VCaP (cell line): Measurements from ENCODE around the gene CORIN.

Experiments
- H3K27ac ChIP-seq: fragments of 450-650 bp; 2 replicates; pipeline ENCODE4 v1.5.1; 2017
- TF ChIP-seq, protein P1 (sequence below): fragments of 450-650 bp; conservative IDR thresholded peaks from 2 replicates; pipeline ENCODE4 v1.5.1; 2017; ENCODE audit warnings: mild to moderate bottlenecking, moderate library complexity

CORIN gene

GRCh38 chr4:47640911-47641310 is 197.0 kb downstream of the CORIN start:
- TF ChIP-seq, protein P1, sequence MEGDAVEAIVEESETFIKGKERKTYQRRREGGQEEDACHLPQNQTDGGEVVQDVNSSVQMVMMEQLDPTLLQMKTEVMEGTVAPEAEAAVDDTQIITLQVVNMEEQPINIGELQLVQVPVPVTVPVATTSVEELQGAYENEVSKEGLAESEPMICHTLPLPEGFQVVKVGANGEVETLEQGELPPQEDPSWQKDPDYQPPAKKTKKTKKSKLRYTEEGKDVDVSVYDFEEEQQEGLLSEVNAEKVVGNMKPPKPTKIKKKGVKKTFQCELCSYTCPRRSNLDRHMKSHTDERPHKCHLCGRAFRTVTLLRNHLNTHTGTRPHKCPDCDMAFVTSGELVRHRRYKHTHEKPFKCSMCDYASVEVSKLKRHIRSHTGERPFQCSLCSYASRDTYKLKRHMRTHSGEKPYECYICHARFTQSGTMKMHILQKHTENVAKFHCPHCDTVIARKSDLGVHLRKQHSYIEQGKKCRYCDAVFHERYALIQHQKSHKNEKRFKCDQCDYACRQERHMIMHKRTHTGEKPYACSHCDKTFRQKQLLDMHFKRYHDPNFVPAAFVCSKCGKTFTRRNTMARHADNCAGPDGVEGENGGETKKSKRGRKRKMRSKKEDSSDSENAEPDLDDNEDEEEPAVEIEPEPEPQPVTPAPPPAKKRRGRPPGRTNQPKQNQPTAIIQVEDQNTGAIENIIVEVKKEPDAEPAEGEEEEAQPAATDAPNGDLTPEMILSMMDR: no peak
- no peak overlapping the region for H3K27ac ChIP-seq

DNA sequence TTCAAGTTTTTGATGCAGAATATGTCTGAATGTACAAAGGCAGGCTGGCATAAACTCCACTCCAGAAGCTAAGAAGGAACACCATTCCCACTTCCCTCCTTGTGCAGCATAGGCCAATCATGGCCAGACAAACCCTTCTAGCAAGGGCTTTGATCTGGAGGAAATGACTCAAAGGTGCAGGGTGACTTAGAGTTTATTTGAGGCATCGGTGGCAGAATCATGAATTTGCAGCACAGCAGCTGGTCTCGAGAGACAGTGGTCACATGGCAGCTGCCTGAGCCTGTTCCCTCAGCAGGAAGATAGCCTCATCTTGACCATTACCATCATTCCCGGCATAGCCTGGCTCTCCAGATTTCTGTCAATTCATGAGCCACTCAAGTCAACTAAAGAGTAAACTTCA is 198.3 kb downstream of the CORIN start:
- no peak overlapping the region for H3K27ac ChIP-seq
- TF ChIP-seq, protein P1: no peak

DNA sequence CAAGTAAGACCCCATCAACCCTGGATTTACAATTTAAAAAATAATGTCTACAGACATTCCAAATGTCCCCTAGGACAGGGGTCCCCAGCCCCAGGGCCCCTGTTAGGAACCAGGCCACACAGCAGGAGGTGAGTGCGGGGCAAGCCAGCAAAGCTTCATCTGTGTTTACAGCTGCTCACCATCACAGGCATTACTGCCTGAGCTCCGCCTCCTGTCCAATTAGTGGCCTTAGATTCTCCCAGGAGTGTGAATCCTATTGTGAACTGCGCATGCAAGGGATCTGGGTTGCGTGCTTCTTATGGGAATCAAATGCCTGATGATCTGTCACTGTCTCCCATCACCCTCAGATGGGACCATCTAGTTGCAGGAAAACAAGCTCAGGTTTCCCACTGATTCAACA is 206.7 kb downstream of the CORIN start:
- TF ChIP-seq, protein P1: no peak
- no peak overlapping the region for H3K27ac ChIP-seq

GRCh38 chr4:47624031-47624441 is 213.8 kb downstream of the CORIN start:
- TF ChIP-seq, protein P1: no peak
- no peak overlapping the region for H3K27ac ChIP-seq

- TF ChIP-seq, protein P1: no peak
Observed at GRCh38 chr4:47621181-47621580, 216.7 kb downstream of the CORIN start.

DNA sequence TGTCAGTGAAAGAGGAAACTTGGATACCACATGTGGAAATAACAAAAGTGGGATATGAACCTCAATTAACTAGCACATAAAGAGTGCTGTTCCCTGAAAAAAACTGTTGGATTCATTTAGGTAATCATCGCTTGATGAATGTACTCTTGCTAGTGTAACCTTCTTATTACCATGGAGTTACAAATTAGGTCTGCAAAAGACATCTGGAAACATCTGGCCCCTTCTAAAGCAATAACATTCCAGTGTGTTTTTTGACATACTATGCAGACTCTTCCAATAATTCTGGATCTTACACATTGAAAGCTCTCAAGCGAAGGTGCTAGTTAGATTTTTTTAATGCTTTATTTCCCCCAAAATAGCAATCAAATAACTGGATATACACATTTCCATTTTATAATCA is 218.2 kb downstream of the CORIN start:
- H3K27ac ChIP-seq: no peak overlapping the region
- TF ChIP-seq, protein P1: no peak

More at GRCh38 chr4:47621181-47621580, 216.7 kb downstream of the CORIN start:
- no peak overlapping the region for H3K27ac ChIP-seq

DNA sequence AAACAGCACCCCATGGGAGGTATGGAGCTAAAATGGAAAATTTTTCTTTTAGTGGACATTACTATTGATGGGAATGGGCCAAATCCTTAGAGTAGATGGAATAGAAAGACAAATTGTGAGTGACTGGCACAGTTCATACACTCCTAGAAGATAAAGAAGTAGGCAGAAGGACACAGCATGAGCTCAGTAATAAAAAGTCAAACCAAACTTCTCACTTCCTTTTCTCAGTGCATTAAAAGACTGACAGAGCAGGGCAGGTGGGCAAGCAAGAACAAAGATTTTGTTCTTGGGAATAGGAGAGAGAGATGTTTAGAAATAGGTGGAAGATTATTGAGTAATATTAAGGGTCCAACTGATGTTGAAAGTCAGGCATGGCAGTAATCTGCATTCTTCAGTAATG is 220.3 kb downstream of the CORIN start:
- TF ChIP-seq, protein P1: no peak
- no peak overlapping the region for H3K27ac ChIP-seq

DNA sequence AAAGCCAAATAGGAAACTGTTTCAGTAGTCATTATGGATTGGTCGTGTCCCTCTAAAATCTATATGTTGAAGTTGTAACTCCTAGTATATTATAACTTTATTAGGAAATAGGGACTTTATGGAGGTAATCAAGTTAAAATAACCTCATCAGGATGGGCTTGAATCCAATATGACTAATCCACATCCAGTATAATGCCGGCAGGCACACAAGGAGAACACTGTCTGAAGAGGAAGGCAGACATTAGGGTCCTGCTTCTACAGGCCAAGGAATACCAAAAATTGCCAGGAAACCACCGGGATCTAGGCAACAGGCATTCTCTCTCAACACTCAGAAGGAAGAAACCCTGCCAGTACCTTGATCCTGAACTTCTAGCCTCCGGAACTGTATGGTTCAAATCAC is 222.5 kb downstream of the CORIN start:
- TF ChIP-seq, protein P1: no peak
- H3K27ac ChIP-seq: no peak overlapping the region
